Natural killer cell treated with Interleukin-12 subunit alpha and Interleukin-12 subunit beta and Interleukin-15 and Interleukin-18, amount 100 ng/mL, for 72 hours (primary cell): ENCODE results near the gene MYO6. TPM values are rescaled to one million over a fixed set of nuclear protein-coding genes. Genes with fewer than 3 reads are reported as not detected.
"Not testable (repeated sequence)": the region's sequence is repeated elsewhere in the genome, so short reads cannot be mapped to it uniquely, and the experiment has no call there.

Experiments used
- ATAC-seq, 2 donors: fragments of 150-1000 bp; cut with Tn5 transposase in 1 of 2; sonication (Bioruptor Pico), chemical (Tn5 transposase) in 1 of 2; 2 replicates each; pipeline ENCODE4 v1.10.0; 2021
- DNase-seq: peaks from one replicate; pipeline ENCODE4 v3.0.0; 2022; ENCODE audit warnings: low spot score
- H3K27ac Mint-ChIP-seq, 2 donors: 1 replicate in 1 of 2; 2 replicates in 1 of 2; pipeline ENCODE4 v1.8.0; 2022; ENCODE audit warnings: mixed read lengths in 2 of 2, mild to moderate bottlenecking in 1 of 2, moderate library complexity in 1 of 2
- H3K27me3 Mint-ChIP-seq, 2 donors: 1 replicate in 1 of 2; 2 replicates in 1 of 2; pipeline ENCODE4 v1.8.0; 2022; ENCODE audit warnings: mixed read lengths in 2 of 2
- H3K36me3 Mint-ChIP-seq: one replicate; pipeline ENCODE4 v1.8.0; 2022; ENCODE audit warnings: mixed read lengths
- H3K4me1 Mint-ChIP-seq, 2 donors: 1 replicate in 1 of 2; 2 replicates in 1 of 2; pipeline ENCODE4 v1.8.0; 2022; ENCODE audit warnings: low read depth in 2 of 2, mixed read lengths in 2 of 2, mild to moderate bottlenecking in 1 of 2
- H3K4me3 Mint-ChIP-seq: one replicate; pipeline ENCODE4 v1.8.0; 2022; ENCODE audit warnings: mixed read lengths
- H3K9me3 Mint-ChIP-seq: 2 replicates; pipeline ENCODE4 v1.8.0; 2022; ENCODE audit warnings: mixed read lengths
- total RNA-seq, 2 donors: library from RNA; stranded (reverse); gene quantifications; one replicate each; pipeline ENCODE4 v1.2.3, GENCODE V29; 2022

The MYO6 gene
- total RNA-seq, 2 donors from 2014 or later, result 6.4 to 6.8 TPM

DNA sequence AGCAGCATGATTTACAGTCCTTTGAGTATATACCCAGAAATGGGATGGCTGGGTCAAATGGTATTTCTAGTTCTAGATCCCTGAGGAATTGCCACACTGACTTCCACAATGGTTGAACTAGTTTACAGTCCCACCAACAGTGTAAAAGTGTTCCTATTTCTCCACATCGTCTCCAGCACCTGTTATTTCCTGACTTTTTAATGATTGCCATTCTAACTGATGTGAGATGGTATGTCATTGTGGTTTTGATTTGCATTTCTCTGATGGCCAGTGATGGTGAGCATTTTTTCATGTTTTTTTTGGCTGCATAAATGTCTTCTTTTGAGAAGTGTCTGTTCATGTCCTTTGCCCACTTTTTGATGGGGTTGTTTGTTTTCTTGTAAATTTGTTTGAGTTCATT lies 151.2 kb downstream of the MYO6 start:
- not testable (repeated sequence) for ATAC-seq, H3K9me3 Mint-ChIP-seq, DNase-seq, H3K27me3 Mint-ChIP-seq, H3K27ac Mint-ChIP-seq, H3K36me3 Mint-ChIP-seq, H3K4me1 Mint-ChIP-seq, H3K4me3 Mint-ChIP-seq

DNA sequence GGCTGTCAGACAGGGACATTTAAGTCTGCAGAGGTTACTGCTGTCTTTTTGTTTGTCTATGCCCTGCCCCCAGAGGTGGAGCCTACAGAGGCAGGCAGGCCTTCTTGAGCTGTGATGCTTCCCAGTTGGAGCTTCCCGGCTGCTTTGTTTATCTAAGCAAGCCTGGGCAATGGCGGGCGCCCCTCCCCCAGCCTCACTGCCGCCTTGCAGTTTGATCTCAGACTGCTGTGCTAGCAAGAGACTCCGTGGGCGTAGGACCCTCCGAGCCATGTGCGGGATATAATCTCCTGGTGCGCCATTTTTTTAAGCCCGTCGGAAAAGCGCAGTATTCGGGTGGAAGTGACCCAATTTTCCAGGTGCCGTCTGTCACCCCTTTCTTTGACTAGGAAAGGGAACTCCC lies 156.1 kb downstream of the MYO6 start:
- not testable (repeated sequence) for H3K9me3 Mint-ChIP-seq, H3K4me1 Mint-ChIP-seq, H3K27me3 Mint-ChIP-seq, H3K27ac Mint-ChIP-seq, H3K4me3 Mint-ChIP-seq, DNase-seq, ATAC-seq, H3K36me3 Mint-ChIP-seq

DNA sequence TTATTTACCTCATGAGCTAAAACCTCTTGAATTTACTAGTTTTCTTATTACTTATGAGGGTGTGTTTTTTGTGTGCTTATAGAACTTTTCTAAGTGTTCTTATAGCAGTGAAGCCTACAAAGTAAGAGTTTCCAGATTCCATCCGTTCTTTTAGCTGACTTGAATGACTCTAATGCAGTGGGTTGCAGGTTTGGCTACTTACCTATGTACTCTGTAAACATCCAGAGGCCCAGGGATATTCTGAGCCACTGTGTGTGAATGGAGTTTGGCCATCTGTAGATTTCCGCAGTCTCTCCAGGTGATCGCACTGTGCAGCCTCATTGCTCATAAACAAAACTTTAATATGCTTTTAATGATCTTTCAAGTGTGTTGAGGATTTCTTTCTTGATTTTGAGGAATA lies 157.8 kb downstream of the MYO6 start:
- Mint-ChIP-seq H3K9me3 (no peaks in the 10 kb centered on the region), H3K4me1 (no peaks in the 10 kb centered on the region), H3K27me3 (no peaks in the 10 kb centered on the region), H3K4me3 (no peak overlapping the region), H3K27ac (no peak overlapping the region), H3K36me3 (peaks cover 4% of the 10 kb centered on the region)
- ATAC-seq, result no peak
- DNase-seq, result no peak

DNA sequence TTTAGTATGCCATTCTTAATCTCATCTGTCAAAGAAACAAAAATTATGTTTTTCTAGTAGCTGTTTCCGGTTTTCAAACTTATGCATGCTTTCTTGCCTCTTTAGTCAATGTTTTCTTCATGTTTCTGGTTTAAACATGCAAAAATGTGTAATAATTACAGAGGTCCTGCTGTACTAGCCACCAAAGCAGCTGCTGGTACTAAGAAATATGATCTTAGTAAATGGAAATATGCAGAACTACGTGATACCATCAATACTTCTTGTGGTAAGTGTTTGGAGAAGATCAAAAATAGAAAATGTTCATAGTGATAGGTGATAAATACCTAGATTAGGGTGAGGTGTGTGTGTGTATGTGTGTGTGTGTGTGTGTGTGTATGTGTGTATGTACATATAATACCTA lies 158.4 kb downstream of the MYO6 start:
- ATAC-seq, result no peak
- DNase-seq, result no peak
- Mint-ChIP-seq H3K27me3 (no peaks in the 10 kb centered on the region), H3K4me3 (no peak overlapping the region), H3K27ac (no peak overlapping the region), H3K9me3 (no peaks in the 10 kb centered on the region), H3K4me1 (no peaks in the 10 kb centered on the region), H3K36me3 (peaks cover 4% of the 10 kb centered on the region)

DNA sequence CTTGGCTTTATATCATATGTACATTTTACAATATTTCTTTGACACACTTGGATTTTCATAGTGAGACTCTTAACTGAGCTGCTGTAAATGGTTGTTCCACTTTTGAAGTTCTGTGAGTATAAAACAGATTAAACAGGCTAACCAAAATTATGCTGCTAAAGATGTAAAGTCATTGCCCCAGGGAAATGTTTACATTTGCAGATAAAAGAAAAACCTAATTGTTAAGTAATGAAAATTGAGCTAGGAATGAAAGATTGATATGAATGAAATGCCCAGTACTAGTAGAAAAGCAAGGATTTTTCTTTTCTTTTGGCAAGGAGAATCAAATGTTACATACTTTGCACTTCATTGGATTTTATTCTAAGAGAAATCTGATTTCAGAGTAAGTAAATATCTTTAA lies 164.0 kb downstream of the MYO6 start:
- H3K27me3 Mint-ChIP-seq, result no peaks in the 10 kb centered on the region
- ATAC-seq, result no peak

DNA sequence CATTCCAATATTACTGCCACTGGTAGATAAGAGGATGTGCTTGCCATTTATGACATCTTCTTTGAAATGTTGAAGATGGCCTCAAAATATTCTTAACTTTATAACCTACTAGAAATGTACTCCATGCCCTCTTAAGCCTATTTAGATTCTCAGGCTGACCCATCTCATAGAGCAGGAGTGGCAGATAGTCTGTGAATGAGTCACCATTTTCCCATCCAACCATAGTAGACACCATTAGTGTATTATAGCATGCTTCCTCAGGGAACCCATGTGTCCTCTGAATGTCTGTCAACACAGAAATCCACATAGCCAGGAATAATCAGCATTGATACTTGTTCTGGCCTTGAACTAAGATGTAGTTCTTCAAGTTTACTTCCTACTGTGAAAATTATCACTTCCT lies 173.2 kb downstream of the MYO6 start:
- no peaks in the 10 kb centered on the region for H3K36me3 Mint-ChIP-seq
- no peak overlapping the region for H3K4me3 Mint-ChIP-seq
- no peaks in the 10 kb centered on the region for H3K4me1 Mint-ChIP-seq
- ATAC-seq (no peak), DNase-seq (no peak)
- no peaks in the 10 kb centered on the region for H3K27me3 Mint-ChIP-seq
- H3K9me3 Mint-ChIP-seq, result no peaks in the 10 kb centered on the region
- H3K27ac Mint-ChIP-seq, result no peak overlapping the region

More for the DNA sequence above, 164.0 kb downstream of the MYO6 start:
- Mint-ChIP-seq H3K9me3 (no peaks in the 10 kb centered on the region), H3K4me1 (no peaks in the 10 kb centered on the region), H3K4me3 (no peak overlapping the region), H3K36me3 (no peaks in the 10 kb centered on the region), H3K27ac (no peak overlapping the region)
- no peak for DNase-seq

DNA sequence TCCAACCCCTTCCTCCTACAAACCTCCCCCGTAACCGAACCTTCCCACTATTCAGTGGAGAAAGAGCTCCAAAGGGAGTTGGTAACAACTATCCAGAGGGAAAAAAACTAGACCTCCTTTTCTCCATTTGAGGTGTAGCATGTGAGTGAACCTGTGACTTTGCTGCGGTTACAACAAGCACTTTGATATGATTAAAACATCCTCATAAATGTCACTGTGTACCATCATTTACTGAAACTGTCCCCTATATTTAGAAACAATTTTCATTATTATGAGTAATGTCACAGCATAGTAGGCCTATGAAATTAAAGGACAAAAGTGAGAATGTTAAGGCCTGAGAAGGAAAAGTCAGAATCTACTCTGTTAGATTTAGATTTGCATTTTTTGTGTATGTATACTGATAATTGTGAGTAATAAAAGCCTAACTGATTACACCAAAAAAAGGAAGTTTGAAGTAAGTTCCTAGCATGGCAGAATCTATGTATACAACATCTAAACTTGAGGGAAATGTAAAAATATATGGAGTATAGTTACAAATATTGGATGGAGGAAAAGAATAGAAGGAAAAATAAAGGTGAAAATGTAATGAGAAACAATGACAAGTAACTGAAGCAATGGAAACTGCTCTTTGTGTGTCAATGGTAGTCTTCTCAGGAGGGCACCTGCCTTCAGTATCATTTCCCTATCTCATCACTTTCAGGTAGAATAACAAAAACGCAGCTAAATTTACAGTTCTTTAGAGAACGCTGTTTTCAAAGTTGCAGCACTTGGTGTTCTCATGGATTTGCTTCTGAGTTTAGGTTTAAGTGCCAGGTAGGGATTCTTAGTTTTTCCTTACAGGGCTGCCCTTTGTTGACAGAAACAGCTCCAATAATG lies 177.5 kb downstream of the MYO6 start:
- no peak for ATAC-seq
- H3K4me3 Mint-ChIP-seq, result no peak overlapping the region
- H3K27ac Mint-ChIP-seq, result no peak overlapping the region
- no peaks in the 10 kb centered on the region for H3K27me3 Mint-ChIP-seq
- no peaks in the 10 kb centered on the region for H3K9me3 Mint-ChIP-seq
- DNase-seq, result no peak
- no peaks in the 10 kb centered on the region for H3K36me3 Mint-ChIP-seq
- H3K4me1 Mint-ChIP-seq, result no peaks in the 10 kb centered on the region

DNA sequence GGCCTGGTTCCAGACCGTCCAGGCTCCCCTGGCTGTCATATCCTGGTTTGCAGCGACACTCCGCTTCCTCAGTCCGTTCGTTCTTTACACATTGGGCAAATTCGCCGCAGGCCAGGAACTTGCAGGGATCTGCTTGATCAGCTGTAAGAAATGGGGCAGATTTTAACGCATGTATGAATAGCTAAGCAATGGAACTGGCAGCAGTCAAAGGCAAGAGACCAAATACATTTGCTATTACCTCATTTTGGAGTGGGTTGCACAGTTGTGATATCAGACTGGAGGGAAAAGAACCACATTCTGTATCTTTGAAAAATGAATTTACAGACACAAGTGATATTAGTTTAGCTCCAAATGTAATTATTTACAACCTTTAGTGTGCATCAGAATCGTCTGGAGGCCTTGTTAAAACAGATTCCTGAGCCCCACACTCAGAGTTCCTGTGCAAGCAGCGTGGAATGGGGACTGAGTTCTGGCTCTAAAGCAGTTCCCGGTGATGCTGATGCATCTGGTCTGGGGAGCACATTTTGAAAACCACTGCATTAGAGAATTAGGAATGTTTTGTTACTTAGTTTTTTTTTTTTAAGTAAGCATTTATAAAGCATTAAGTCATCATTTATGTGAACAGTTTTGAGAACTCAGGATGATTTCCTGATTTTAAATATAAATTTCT lies 182.1 kb downstream of the MYO6 start:
- ATAC-seq (no peak), DNase-seq (no peak)
- H3K9me3 Mint-ChIP-seq, result no peaks in the 10 kb centered on the region
- H3K27ac Mint-ChIP-seq, result no peak overlapping the region
- H3K4me1 Mint-ChIP-seq, result peaks cover 7 to 8% of the 10 kb centered on the region in 2 donors
- no peaks in the 10 kb centered on the region for H3K36me3 Mint-ChIP-seq
- H3K4me3 Mint-ChIP-seq, result no peak overlapping the region
- H3K27me3 Mint-ChIP-seq, result peaks cover 15 to 16% of the 10 kb centered on the region in 2 donors

DNA sequence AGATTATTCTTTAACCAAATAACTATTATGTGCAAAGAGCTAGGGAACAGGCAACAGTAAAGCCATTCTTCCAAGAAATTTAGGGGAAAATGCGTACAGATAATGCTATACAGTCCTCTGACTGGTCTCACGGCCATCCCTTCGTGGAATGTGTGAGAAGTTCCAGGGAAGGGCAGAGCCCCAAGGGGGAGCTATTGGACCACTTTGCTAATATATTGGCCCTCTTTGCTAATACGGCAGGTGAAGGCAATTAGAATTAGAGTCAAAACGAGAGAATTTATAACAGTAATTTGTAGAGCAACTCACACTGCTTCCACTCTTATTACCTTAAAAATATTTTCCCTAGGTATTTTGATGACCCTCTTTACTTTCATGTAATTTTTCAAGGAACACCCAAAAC lies 183.0 kb downstream of the MYO6 start:
- Mint-ChIP-seq H3K27me3 (peaks cover 16 to 25% of the 10 kb centered on the region in 2 donors), H3K27ac (no peak overlapping the region), H3K36me3 (no peaks in the 10 kb centered on the region), H3K4me3 (no peak overlapping the region), H3K4me1 (peaks cover 7 to 8% of the 10 kb centered on the region in 2 donors), H3K9me3 (no peaks in the 10 kb centered on the region)
- ATAC-seq (no peak), DNase-seq (no peak)

DNA sequence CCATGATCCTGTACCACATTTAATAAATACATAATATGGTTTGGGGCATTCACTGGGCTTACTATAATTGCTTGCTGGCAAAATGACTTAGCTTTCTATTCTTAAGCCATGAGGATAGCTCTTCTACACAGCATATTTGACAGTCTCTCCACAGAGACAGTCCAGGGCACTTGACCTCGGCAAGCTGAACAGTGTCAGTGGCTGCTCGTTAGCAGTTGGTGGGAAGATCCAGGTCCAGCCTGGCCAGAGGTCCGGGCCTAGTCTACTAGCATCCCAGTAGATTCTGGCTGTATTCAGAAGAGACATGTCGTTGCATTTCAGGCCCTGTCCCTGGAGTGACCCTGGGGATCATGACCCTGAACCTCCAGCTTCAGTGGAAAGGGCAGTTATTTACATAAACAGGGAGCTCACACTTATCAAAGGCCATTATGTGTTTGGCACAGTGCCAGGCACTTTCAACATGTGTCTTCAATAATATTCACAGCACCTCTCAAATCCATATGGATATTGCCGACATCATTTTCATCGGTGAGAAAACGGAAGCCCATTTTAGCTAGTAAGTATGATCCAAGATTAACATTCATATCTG lies 184.4 kb downstream of the MYO6 start:
- Mint-ChIP-seq H3K27ac (no peak overlapping the region), H3K9me3 (no peaks in the 10 kb centered on the region), H3K36me3 (no peaks in the 10 kb centered on the region), H3K27me3 (peaks cover 16 to 26% of the 10 kb centered on the region in 2 donors), H3K4me3 (no peak overlapping the region), H3K4me1 (peaks cover 7 to 8% of the 10 kb centered on the region in 2 donors)
- DNase-seq, result no peak
- ATAC-seq, result no peak

DNA sequence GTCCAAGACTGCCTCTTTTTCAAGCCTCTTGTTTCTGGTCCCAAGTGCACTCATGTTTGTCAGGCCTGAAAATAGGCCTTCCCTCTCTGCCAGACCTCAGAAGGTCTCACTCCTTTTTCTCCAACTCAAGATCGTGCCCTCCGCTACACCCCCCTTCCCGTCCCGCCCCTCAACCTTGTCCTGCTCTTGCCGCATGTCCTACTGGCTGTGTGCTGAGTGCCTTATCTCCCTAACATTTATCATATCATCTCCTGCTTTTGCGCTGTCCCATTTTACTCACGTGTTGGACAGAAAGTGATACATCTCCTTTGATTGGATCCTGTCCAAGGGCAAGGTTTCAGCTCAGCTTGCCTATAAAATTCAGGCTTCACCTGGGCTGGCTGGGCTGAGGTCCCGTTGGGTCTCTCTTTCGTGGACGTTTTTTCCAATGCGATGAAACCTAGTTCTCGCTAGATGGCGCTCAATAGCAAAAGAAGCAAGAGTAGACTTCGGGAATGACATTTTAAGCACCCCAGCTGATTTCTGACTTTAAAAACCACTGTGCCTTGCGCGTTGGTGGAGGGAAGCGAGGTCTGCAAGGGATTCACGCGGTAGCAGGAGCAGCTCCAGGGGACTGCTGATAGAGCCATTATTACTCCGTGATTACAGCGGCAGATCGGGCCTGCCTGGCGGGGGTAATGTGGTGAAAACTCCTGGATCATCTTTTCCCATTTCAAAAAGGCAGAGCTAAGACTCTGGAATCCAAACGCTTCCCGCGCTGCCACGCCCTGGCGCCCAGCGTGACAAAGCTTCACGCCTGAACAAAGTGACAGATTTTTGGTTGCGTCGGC lies 185.8 kb downstream of the MYO6 start:
- Mint-ChIP-seq H3K4me3 (peak overlapping the region; percentile 41), H3K27ac (no peak overlapping the region)

DNA sequence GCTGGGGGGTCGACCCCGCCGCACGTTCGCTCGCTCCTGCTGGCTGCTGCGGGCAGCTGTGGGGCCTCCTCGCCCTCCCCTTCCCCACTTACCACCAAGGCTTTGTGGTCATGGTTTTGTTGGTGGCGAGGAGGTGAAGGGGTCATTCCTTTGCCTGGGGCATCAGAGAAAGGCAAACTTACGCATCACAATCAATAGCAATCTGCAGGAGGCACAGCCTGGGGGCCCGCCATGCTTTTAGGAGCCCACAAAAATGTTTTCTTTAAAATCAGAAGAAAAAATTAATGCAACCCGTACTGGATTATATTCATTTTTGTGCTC lies 186.4 kb downstream of the MYO6 start:
- Mint-ChIP-seq H3K4me1 (peaks cover 7 to 8% of the 10 kb centered on the region in 2 donors), H3K27me3 (peaks cover 16 to 26% of the 10 kb centered on the region in 2 donors), H3K36me3 (no peaks in the 10 kb centered on the region), H3K4me3 (no peak overlapping the region), H3K27ac (no peak overlapping the region), H3K9me3 (no peaks in the 10 kb centered on the region)
- DNase-seq (no peak), ATAC-seq (no peak)

More for the DNA sequence above, 185.8 kb downstream of the MYO6 start:
- Mint-ChIP-seq H3K9me3 (no peaks in the 10 kb centered on the region), H3K27me3 (peaks cover 16 to 26% of the 10 kb centered on the region in 2 donors), H3K4me1 (peaks cover 7 to 8% of the 10 kb centered on the region in 2 donors), H3K36me3 (no peaks in the 10 kb centered on the region)
- no peak for DNase-seq
- ATAC-seq, result no peak

DNA sequence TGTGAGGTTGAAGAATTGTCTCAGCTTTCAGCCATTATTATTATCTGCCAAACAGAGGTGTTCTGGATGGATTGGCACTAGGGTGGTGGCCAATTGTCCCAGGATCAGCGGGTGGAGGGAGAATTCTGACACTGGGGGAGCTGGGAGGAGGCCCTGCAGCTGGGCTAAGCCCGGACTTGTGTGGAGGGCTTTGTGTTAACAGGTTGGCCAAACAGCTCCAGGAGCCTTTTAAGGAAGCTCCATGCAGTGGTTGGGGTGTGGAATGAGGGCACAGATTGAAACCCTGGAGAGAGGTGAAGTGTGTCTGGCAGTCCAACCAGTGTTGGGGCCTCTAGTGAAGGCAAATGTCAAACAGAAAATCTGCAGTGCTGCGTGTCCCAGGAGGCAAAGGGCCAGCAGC lies 187.6 kb downstream of the MYO6 start:
- no peaks in the 10 kb centered on the region for H3K36me3 Mint-ChIP-seq
- no peak overlapping the region for H3K4me3 Mint-ChIP-seq

More for the DNA sequence above, 187.6 kb downstream of the MYO6 start:
- Mint-ChIP-seq H3K27ac (no peak overlapping the region), H3K27me3 (peaks cover 16 to 26% of the 10 kb centered on the region in 2 donors), H3K4me1 (peaks cover 7 to 8% of the 10 kb centered on the region in 2 donors), H3K9me3 (no peaks in the 10 kb centered on the region)
- no peak for DNase-seq
- no peak for ATAC-seq
